Posterior cingulate gyrus (tissue), 11 donors: ENCODE results near the gene PROCA1.
A peak's percentile ranks its signal among the peaks of the same experiment; 100 is the strongest.

Experiments
- DNase-seq, 10 donors: peaks; one replicate each; pipeline versions ENCODE4 v3.0.0 to v3.0.0-alpha.2; 2020 to 2021; ENCODE audit warnings: mixed read lengths in 3 of 10
- intact Hi-C: fragments of 100-400 bp; cut with DNase I; formaldehyde crosslinking; loops from one replicate; pipeline ENCODE4 v1.15.1; 2023

The PROCA1 gene

DNA sequence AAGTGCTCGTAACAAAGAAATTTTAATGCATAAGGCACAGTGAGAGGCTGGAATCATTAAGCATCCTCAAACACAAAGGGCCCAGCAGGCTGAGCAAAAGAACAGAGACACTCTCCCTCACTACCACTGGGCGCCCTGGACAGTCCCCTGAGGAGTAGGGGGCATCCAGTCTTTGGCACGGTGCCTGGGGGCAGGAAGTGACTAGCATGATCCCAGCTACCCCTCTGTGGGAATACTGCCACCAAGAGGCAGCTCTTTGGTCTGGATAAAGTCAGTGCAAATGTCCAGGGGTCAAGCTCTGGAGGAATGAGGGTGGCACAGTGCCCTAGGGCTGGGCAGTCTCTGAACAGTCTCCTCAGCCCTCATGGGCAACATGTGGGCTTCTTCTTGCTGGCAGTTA, 2.6 kb upstream of the PROCA1 start:
- DNase-seq: peak in 1 of 10 donors; percentile 47
- intact Hi-C loops: loop anchor here (10.0 kb wide), 1 partner anchor 69 kb away; the partner anchor contains the start of gene BLTP2

DNA sequence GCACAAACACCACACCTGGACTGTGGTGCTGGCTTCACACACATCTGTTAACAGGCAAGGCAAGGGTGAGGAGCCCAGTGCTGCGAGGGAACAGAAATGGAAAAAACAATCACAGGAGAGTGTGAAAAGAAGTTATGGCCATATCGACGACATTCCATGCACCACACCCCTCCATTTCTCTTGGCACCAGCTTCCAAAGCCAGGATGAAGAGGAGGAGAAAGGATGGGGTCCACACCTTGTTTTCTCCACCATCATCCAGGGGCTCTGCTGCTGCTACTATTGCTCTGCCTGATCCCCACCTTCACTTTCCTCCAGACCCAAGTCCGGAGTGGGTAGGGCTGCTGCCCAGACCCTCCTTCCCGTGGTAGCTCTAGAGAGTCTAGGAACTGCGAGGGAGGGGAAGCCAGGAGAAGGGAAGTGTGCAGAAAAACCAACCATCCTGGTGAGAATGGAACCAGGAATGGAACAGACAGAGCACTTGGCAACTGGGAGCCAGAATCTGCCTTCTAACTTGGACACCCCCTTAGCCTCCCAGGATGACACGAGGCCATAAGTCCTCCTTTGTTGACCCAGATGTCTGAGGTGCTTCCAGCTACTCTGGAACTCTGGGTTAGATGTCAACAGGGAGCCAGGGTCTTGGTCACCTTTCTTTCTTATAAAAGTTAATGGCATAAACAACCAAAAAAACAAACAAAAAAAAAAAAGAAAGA, 1.2 kb upstream of the PROCA1 start:
- intact Hi-C loops: loop anchor here (10.0 kb wide), 1 partner anchor 68 kb away; the partner anchor contains the start of gene BLTP2
- DNase-seq: peak in 2 of 10 donors; percentile 22

DNA sequence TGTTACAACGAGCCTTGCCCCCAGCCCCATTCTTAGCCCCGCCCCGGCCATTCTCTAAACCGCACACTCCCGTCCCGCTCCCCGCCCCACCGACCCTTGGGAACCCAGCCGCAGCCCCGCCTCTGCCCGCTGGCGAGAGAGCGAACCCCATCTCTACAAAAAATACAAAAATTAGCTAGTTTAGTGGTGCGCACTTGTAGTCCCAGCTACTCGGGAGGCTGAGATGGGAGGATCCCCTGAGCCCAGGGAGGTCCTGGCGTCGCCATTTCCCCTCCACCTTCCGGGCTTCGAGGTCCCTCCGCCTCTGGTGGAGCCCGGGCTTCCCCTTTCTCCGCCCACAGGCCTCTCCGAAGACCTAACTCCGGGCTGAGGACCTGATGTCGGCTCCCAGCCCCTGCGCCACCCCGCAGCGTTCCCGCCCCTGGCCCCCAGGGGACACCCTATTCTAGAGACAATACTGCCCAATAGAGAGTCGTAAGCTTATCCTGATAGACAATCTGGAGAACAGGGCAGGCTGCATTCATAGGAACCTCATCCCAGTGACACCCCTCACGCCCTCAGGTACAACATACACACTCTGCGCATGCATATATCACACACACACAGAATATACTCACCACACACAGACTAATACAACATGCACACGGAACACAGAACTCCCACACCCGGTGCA, 480 bp upstream of the PROCA1 start:
- intact Hi-C loops: loop anchor here (10.0 kb wide), 1 partner anchor 67 kb away; the partner anchor contains the start of gene BLTP2
- DNase-seq: peak in 2 of 10 donors; percentile 67 to 86

DNA sequence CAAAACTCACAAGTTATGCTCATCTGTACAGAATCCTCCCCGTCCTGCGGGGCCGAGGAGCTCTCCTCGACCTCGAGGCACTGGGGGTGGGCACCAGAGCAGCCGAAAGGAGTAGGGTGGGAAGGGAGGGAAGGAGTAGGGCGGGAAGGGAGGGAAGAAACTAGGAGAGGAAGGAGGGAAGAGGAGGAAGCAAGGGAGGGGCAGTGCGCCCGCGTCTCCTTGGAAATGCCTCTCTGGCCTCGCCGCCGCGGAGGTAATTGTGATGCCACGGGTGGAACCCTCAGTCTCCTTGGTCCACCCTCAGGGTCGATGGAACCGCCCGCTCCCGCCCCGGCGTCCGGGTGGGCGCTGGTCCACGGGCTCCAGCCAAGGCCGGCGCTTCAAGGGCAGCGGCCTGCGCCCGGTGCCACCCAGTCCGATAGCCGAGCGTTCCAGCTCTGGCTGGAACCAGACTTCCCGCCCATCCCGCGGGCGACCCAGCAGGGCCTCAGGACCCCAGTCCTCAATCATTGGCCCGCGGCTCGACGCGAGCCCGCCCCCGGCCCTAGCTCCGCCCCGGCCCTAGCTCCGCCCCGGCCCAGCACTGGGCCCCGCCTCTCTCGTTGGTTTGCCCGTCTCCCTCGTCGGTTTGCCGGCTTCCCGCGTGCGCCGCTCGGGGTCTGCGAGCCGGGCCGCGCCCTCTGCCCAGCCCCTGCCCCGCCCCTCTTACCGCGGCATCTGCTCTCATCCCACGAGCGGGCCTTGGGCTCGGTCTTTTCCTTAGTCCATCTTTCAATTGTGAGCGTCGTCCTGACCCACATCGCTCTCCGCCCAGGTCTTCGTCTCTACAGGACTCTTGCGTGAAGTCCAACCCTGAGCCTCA, 596 bp downstream of the PROCA1 start:
- intact Hi-C loops: loop anchor here (10.0 kb wide), 1 partner anchor 66 kb away; the partner anchor contains the start of gene BLTP2
- DNase-seq: peak; percentile 75 to 98 (median 85)

GRCh38 chr17:28707339-28707720, 4.4 kb downstream of the PROCA1 start:
- DNase-seq: no peak
- intact Hi-C loops: no loop called here

GRCh38 chr17:28706471-28707338, 5.0 kb downstream of the PROCA1 start:
- intact Hi-C loops: no loop called here

DNA sequence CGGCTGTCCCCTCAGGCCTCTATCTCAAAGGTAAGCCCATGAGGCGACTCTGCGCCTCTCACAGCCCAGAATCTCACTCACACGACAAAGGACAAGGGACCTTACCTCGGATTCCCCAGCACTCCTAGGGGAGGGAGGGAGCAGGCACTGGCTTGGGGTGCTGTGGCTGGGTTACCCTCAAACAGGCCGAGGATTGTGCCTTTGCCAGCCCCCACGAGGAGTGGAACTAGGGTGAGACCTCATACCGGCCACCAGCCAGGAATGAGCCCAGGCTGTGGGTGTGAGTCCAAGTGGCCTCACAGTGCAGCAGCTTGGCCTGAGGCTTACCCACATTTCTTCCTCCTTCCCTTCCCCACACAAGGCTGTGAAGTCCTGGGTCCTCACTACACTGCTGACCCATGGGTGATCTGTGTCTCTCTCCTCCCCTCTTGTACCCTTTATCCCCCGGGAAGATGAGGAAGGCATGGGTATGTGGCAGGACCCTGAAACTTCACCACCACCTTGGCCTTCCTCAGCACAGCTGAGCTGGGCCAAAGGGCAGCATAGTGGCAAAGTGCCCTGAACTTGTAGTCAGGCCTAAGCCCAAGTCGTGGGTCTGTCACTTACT, 5.9 kb downstream of the PROCA1 start:
- peak in 1 of 10 donors; percentile 62 for DNase-seq
- intact Hi-C loops: no loop called here

More at GRCh38 chr17:28706471-28707338, 5.0 kb downstream of the PROCA1 start:
- DNase-seq: peak in 2 of 10 donors; percentile 13 to 42

DNA sequence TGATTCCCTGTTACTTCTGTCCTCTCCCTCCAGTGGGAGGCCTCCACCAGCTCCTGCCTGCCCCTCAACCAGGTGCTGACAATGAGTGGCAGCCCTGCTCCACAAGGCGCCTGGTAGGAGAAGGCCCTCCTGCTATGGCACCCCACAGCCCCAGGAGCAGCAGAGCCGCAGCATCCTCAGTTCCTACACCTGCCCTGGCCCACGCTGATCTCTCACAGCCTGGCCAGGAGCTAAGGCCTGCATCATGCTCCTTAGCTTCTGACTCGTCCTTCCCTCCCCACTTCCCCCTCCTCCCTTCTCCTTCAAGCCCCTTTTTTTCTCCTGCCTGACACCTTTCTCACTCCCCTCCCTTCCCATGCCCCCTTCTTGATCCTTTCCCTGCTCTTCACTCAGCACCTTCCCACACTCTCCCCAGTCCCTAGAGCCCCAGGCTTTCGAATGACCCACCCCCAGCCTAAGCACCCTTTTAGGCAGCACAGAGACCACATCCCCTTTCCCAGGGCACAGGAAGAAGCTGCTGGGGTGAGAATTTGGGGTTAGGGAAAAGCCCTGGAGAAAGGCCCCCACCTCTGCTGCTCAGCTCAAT, 6.5 kb downstream of the PROCA1 start:
- DNase-seq: peak in 1 of 10 donors; percentile 40
- intact Hi-C loops: no loop called here

DNA sequence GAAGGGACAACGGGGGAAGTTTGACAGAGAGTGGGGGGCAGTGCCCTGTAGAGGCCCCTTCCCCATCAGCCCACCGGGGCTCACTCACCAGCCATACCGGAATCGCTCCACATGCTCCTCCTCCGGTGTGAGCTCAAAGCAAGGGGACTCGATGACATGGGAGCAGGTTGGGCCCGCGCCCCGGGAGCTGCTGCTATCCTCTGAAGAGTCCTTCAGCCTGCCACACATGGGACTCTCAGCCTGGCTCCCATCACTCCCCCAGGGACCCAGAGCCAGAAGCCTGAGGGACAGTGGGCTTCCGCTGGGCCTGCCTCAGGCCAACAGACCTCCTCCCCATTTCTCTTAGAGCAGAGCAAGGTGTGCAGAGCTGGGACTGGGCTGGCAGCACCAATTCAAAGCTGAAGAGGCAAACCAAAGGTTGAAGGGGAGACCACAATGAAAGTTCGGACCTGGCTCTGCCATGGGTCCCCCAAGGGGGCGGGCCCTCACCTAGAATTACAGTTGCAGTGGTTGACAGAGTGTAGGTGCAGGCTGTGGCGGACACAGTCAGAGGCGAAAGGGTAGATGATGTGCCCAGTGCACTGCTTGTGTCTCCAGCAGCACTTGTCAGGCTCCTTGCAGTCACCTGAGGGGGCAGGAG, 7.3 kb downstream of the PROCA1 start:
- peak in 1 of 10 donors; percentile 81 for DNase-seq
- intact Hi-C loops: no loop called here

- intact Hi-C loops: no loop called here
- DNase-seq: peak in 1 of 10 donors; percentile 78
Observed at GRCh38 chr17:28703552-28704218, 8.0 kb downstream of the PROCA1 start.

GRCh38 chr17:28702752-28703150, 8.9 kb downstream of the PROCA1 start:
- DNase-seq: peak in 2 of 10 donors; percentile 39 to 89
- intact Hi-C loops: no loop called here

- peak; percentile 43 to 94 (median 62) for DNase-seq
- intact Hi-C loops: no loop called here
Observed at GRCh38 chr17:28702026-28702751, 9.5 kb downstream of the PROCA1 start.

DNA sequence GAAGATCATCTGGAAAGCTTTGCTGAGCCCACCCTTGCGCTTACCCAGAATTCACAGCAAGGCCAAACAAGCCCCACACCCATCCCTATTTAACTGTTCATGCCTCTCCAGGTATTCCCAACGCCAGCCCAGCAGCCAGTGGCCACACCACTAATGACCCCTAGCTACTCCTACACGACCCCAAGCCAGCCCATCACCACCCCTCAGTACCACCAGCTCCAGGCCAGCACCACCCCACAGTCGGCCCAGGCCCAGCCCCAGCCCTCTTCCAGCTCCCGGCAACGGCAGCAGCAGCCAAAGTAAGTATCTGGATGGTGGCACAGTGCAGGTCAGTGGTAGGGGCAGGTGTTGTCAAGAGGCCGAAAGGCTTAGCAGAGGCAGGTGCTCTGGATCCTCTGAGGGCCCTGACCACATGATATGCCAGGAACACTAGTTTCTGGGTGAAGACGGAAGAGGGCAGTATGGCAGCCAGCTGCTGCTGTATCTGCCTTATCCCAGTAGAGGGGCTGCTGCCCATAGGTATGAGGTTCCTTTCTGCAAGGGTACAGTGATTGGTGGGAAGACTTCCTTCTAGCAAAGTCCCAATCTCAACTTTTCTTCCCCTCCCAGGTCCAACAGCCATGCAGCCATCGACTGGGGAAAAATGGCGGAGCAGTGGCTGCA, 10.7 kb downstream of the PROCA1 start:
- DNase-seq: peak in 1 of 10 donors; percentile 74
- intact Hi-C loops: no loop called here

DNA sequence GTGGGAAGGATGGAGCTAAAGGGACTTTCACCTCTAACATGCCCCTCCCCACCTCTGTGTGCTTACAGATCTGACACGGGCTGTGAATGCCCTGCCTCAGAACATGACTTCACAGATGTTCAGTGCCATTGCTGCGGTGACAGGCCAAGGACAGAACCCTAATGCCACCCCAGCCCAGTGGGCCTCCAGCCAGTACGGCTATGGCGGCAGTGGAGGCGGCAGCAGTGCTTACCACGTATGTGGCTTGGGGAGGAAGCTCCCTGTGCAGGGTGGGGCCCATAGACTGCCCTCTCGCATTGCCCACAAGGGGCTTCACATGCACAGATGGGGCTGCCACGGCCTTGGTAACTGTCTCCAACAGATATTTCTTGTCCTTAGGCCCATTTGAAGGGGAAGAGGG, 11.4 kb downstream of the PROCA1 start:
- intact Hi-C loops: no loop called here
- peak in 1 of 10 donors; percentile 55 for DNase-seq

- intact Hi-C loops: no loop called here
- peak in 1 of 10 donors; percentile 52 for DNase-seq
Observed at GRCh38 chr17:28698253-28698941, 13.3 kb downstream of the PROCA1 start.

- intact Hi-C loops: no loop called here
- peak in 2 of 10 donors; percentile 6 to 71 for DNase-seq
Observed at GRCh38 chr17:28693869-28694268, 17.8 kb downstream of the PROCA1 start.
